ENCODE results near the gene BAIAP2L1. TPM values are rescaled to one million over a fixed set of nuclear protein-coding genes. Genes with fewer than 3 reads are reported as not detected.

The BAIAP2L1 gene
- total RNA-seq, 4 donors from 2014 or later = 39.8 to 59.8 (median 53.3) TPM

GRCh38 chr7:98323597-98324322 is 77.1 kb downstream of the BAIAP2L1 start:
- Histone ChIP-seq H3K27ac (no peak overlapping the region), H3K4me1 (peaks cover 0 to 4% (median 0%) of the 10 kb centered on the region in 4 donors), H3K4me3 (no peak overlapping the region), H3K9me3 (no peaks in the 10 kb centered on the region), H3K27me3 (no peaks in the 10 kb centered on the region), H3K36me3 (no peaks in the 10 kb centered on the region)
- 73 to 85% methylated on average over 12 to 28 of the region's 28 CpGs for WGBS, 2 donors (ENCODE audit: low coverage in 1 of 2)
- in situ Hi-C loops (cut with MboI; ENCODE audit: low pct_ligation_motif_present in 1 of 4, low pct_unique_long_range_greater_than_20kb in 1 of 4, low sequenced_read_pairs in 3 of 4) = no loop called here
- TF ChIP-seq CTCF (IDR thresholded peaks at IDR 0.05) (no peak), POLR2AphosphoS5 (IDR thresholded peaks at IDR 0.05) (no peak), EP300 (IDR thresholded peaks at IDR 0.05; ENCODE audit: low read depth) (no peak), POLR2A (IDR thresholded peaks at IDR 0.05) (no peak)
- no peak for DNase-seq
- intact Hi-C loops (cut with DNase I; ENCODE audit: low total_unique reads) = no loop called here

- TF ChIP-seq POLR2A (IDR thresholded peaks at IDR 0.05) (no peak), POLR2AphosphoS5 (IDR thresholded peaks at IDR 0.05) (no peak), CTCF (IDR thresholded peaks at IDR 0.05) (no peak), EP300 (IDR thresholded peaks at IDR 0.05; ENCODE audit: low read depth) (no peak)
- intact Hi-C loops (cut with DNase I; ENCODE audit: low total_unique reads) (no loop called here), in situ Hi-C loops (cut with MboI; ENCODE audit: low pct_ligation_motif_present in 1 of 4, low pct_unique_long_range_greater_than_20kb in 1 of 4, low sequenced_read_pairs in 3 of 4) (no loop called here)
- H3K4me1 ChIP-seq = peaks cover 0 to 4% (median 0%) of the 10 kb centered on the region in 4 donors
- DNase-seq = no peak
- H3K9me3 ChIP-seq = no peaks in the 10 kb centered on the region
- H3K27ac ChIP-seq = no peak overlapping the region
- H3K27me3 ChIP-seq = no peaks in the 10 kb centered on the region
- H3K36me3 ChIP-seq = no peaks in the 10 kb centered on the region
- H3K4me3 ChIP-seq = no peak overlapping the region
- WGBS, 2 donors (ENCODE audit: low coverage in 1 of 2) = 84 to 85% methylated on average over 9 to 23 of the region's 24 CpGs
These were observed 78.3 kb downstream of the BAIAP2L1 start for GRCh38 chr7:98322331-98323270.

- intact Hi-C loops (cut with DNase I; ENCODE audit: low total_unique reads) = no loop called here
- 61 to 84% methylated on average over 5 to 10 of the region's 10 CpGs for WGBS, 2 donors (ENCODE audit: low coverage in 1 of 2)
- in situ Hi-C loops (cut with MboI; ENCODE audit: low pct_ligation_motif_present in 1 of 4, low pct_unique_long_range_greater_than_20kb in 1 of 4, low sequenced_read_pairs in 3 of 4) = no loop called here
- no peak overlapping the region for H3K4me3 ChIP-seq
- H3K4me1 ChIP-seq = peaks cover 0 to 4% (median 0%) of the 10 kb centered on the region in 4 donors
- no peak for DNase-seq
- no peaks in the 10 kb centered on the region for H3K27me3 ChIP-seq
- H3K36me3 ChIP-seq = no peaks in the 10 kb centered on the region
- H3K27ac ChIP-seq = no peak overlapping the region
- H3K9me3 ChIP-seq = no peaks in the 10 kb centered on the region
- TF ChIP-seq POLR2AphosphoS5 (IDR thresholded peaks at IDR 0.05) = no peak
- TF ChIP-seq EP300 (IDR thresholded peaks at IDR 0.05; ENCODE audit: low read depth) = no peak
- no peak for TF ChIP-seq POLR2A (IDR thresholded peaks at IDR 0.05)
- TF ChIP-seq CTCF (IDR thresholded peaks at IDR 0.05) = no peak
These were observed 79.6 kb downstream of the BAIAP2L1 start for GRCh38 chr7:98321301-98321700.

- no peak overlapping the region for H3K27ac ChIP-seq
- 78 to 98% methylated on average over 7 to 9 of the region's 9 CpGs for WGBS, 2 donors (ENCODE audit: low coverage in 1 of 2)
- no peak overlapping the region for H3K4me3 ChIP-seq
- peaks cover 0 to 4% (median 0%) of the 10 kb centered on the region in 4 donors for H3K4me1 ChIP-seq
- H3K9me3 ChIP-seq = no peaks in the 10 kb centered on the region
- no peaks in the 10 kb centered on the region for H3K36me3 ChIP-seq
- H3K27me3 ChIP-seq = no peaks in the 10 kb centered on the region
- no peak for DNase-seq
- TF ChIP-seq CTCF (IDR thresholded peaks at IDR 0.05) (no peak), POLR2AphosphoS5 (IDR thresholded peaks at IDR 0.05) (no peak), EP300 (IDR thresholded peaks at IDR 0.05; ENCODE audit: low read depth) (no peak), POLR2A (IDR thresholded peaks at IDR 0.05) (no peak)
- in situ Hi-C loops (cut with MboI; ENCODE audit: low pct_ligation_motif_present in 1 of 4, low pct_unique_long_range_greater_than_20kb in 1 of 4, low sequenced_read_pairs in 3 of 4) = no loop called here
- intact Hi-C loops (cut with DNase I; ENCODE audit: low total_unique reads) = no loop called here
These were observed 81.7 kb downstream of the BAIAP2L1 start for GRCh38 chr7:98319176-98319575.

Data from transverse colon (tissue), 4 donors.